Activated T-cell treated with anti-CD3 and anti-CD28 coated beads for 24 hours (primary cell): ENCODE measurements around the gene NBAS.
"Not testable (repeated sequence)": the region's sequence is repeated elsewhere in the genome, so short reads cannot be mapped to it uniquely, and the experiment has no call there.

Experiments used
- DNase-seq: peaks from one replicate; pipeline ENCODE4 v3.0.0-alpha.2; 2020; ENCODE audit warnings: low read depth

Gene NBAS

GRCh38 chr2:15527074-15527739 is 33.9 kb downstream of the NBAS start:
- DNase-seq, result no peak

DNA sequence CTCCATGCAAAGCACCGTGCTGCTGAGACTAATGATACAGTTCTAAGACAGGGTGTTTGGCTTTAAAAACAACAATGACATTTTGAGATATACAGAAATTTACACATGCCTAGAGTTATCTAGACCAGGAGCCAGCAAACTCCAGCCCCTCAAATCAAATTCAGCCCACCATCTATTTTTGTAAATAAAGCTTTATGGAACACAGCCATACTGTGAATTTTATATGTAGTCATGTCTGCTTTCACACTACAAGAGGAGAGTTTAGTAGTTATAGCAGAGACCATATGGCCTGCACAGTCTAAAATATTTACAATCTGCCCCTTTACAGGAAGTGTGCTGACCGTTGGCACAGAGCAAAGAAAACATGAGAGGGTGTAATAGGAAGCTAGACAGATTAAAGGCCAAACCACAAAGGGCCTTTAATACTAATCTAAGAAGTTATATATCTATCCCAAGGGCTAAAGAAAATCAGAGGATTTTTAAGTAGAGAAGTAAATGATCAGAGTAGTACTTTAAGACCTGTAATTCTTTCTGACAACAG is 39.4 kb downstream of the NBAS start:
- DNase-seq, result no peak

GRCh38 chr2:15520346-15520745 is 40.8 kb downstream of the NBAS start:
- no peak for DNase-seq

DNA sequence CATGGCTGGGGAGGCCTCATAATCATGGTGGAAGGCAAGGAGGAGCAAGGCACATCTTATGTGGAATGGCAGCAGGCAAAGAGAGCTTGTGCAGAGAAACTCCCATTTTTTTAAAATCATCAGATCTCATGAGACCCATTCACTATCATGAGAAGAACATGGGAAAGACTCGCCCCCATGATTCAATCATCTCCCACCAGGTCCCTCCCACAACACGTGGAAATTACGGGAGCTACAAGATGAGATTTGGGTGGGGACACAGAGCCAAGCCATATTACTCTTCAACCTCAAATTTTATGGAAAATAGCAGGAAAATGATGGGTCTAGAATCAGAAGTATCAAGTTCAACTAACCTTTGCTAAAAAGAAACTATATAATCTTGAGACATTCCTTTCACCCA is 42.4 kb downstream of the NBAS start:
- not testable (repeated sequence) for DNase-seq

DNA sequence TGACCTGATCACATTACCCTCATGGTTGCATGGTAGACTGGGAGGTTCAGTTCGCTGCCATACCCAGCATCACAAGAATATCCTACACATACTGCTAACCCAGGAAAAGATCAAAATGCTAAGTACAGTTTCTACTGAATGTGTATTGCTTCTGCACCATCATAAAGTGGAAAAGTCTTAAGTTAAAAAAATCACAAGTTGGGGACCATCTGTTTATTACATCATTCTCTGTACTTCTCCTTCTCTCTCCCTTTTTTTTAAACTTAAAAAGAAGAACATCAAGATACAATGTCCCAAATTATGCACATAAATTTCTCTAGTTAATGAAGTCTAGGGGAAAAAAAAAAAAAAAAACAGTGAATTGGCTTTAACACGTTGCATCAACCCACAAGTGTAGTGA is 43.3 kb downstream of the NBAS start:
- DNase-seq, result no peak

DNA sequence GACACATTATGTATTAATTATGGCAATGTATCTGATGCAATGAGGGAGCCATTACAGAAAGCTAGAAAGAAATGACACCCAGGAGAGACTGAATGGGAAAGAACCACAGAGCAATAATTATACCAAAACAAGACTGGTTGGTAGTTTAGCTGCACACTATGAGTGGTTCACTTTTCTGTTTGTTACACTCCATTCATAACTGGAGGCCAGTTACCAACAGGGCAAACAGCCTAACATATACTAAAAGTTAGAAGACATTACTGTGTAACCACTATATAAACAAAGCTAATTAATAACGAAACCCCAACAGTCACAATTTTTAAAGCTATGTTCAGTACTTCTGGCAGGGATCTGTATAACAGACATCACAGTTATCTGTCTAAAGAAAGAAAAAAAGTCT is 49.4 kb downstream of the NBAS start:
- no peak for DNase-seq

DNA sequence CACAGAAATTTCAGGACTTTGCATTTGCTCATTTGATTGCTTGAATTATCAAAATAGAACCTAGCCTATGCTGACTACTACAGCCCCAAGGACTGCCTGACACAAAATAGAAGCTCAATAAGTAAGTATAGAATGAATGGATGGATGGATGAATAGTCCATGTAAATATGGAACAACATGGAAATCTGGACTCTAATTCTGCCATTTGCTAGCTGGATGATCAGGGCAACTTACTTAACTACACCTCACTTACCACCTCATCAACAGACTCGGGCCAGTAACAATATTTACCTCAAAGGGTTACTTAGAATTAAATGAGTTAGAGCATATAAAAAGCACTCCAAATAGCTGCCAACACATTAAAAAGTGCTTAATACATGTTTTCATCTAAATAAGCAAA is 50.6 kb downstream of the NBAS start:
- DNase-seq, result no peak

DNA sequence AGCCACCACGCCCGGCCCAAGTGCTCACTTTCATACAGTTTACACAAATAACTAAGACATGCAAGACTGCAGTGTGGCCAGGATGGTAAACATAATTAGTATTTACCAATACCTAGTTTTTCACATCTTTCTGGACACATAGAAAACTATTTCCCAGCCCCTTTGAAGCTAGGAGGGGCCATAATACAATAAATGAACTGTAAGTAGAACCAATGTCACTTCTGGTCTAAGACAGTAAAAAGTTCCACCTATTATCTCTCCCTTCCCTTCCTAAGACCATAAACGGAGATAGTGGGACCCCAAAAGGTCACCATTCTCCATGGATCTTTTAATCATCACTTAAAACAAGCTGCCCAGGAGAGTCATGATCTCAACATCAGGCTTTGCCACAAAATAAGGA is 51.0 kb downstream of the NBAS start:
- DNase-seq, result no peak

GRCh38 chr2:15507697-15508096 is 53.4 kb downstream of the NBAS start:
- no peak for DNase-seq

GRCh38 chr2:15507061-15507460 is 54.1 kb downstream of the NBAS start:
- no peak for DNase-seq

DNA sequence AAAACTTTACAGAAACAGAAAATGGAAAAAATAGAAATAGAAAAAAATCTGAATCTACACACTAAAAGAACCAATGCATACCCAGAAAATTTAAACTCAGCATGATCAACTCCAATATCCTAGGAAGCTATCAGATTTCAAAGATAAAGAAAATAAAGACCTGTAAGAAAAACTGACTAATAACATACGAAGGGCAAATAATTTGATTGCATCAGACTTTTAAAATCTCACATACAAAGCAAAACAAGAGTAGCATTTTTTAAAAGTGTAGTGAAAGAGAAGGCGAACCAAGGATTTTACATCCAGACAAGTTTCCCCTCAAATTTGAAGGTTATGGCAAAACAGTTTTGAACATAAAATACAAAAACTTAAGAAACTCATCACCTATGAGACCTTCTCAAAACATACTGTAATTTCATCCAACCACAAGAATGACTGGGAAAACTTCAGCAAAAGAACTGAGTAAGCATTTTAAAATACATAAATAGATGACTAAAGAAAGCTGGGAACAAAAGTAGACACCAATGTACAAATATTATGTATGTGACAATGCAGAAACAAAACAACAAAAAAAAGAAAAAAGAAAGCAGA is 54.8 kb downstream of the NBAS start:
- no peak for DNase-seq

- DNase-seq, result no peak
Measured at GRCh38 chr2:15504882-15505663, 56.1 kb downstream of the NBAS start.

- DNase-seq, result not testable (repeated sequence)
Measured at GRCh38 chr2:15499251-15499650, 61.9 kb downstream of the NBAS start.

- DNase-seq, result no peak
Measured at GRCh38 chr2:15498554-15498953, 62.6 kb downstream of the NBAS start.

- DNase-seq, result no peak
Measured at GRCh38 chr2:15494877-15495276, 66.3 kb downstream of the NBAS start.

GRCh38 chr2:15492773-15493325 is 68.3 kb downstream of the NBAS start:
- no peak for DNase-seq

DNA sequence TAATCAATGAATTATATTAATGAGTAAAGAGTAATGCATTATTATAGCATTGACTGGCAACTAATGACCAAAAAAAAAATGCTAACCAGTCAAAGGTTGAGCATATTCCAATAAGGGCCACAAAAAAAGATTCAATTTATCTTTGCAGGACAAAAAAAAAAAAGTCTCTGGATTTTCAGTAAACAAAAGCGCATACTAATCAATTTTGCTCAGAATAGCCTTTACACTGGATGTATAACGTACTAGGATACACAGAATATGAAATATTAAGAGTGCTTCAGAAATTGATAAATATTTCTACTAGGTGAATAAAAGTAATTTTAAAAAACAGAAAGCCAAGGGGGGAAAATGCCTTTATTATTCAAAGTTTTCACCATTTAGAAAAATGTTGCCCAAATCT is 74.4 kb downstream of the NBAS start:
- DNase-seq, result no peak

DNA sequence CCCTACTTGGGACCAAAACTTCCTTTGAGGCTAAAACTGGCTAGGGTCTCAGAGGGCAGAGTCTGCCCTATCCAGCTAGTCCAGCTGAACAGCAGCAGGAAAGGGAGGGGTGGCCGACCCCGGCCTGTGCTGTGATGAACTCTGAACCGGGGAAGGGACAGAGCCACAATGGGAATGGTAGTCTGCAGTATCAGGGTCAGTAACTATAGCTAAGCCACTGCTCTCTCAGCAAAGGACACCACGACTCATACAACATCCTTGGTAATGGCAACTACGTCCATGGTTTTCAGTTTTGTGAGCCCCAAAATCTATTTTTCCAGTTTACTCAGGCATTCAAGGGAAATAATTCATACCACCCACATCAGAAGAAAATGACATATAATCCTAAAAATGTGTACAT is 75.2 kb downstream of the NBAS start:
- no peak for DNase-seq

DNA sequence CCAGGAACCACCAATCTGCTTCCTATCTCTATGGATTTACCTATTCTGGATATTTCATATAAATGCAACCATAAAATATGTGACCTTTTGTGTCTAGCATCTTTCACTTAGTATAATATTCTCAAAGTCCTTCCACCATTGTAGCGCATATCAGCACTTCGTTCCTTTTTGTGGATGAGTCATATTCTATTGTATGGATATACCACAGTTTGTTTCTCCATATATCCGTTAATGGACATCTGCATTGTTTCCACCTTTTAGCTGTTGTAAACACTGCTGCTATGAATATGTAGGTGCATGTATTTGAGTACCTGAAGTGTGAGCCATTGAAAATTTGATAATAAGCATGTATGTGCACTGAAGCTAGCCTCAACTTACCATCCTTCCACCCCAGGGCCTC is 80.1 kb downstream of the NBAS start:
- no peak for DNase-seq

GRCh38 chr2:15480552-15480951 is 80.6 kb downstream of the NBAS start:
- DNase-seq, result no peak

DNA sequence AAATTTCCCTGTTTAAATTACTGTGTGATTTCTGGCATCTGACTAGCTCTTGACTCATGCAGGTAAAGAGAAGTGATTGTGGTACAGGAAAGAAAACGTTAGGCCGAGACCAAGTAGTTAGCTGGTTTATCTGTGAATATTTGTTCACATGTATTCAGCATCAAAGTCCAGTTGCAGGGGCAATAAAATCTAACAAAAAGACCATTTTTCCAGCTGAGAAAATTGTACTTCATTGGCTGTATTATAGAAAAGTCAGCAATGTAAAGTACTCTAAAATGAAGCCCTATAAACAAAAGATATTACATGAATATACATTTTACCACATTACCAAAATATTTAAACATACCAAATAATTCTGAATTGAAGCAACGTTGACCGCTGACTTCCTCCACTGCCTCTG is 88.3 kb downstream of the NBAS start:
- DNase-seq, result no peak

- DNase-seq, result no peak
Measured at GRCh38 chr2:15472133-15472532, 89.0 kb downstream of the NBAS start.

GRCh38 chr2:15471606-15472005 is 89.5 kb downstream of the NBAS start:
- no peak for DNase-seq
